WTC11 (cell line): Measurements from ENCODE around the gene MTG1. TPM values are rescaled to one million over a fixed set of nuclear protein-coding genes. Genes with fewer than 3 reads are reported as not detected.

Experiments used
- ATAC-seq: fragments of 200-7000 bp; cut with Tn5 transposase; 2 replicates; pipeline ENCODE4 v1.10.0; 2021; ENCODE audit warnings: mild to moderate bottlenecking, moderate library complexity
- CTCF ChIA-PET: fragments of 300-600 bp; sonication (Branson Sonifier 250); formaldehyde crosslinking; loops from one replicate; lab custom pipeline; 2021; ENCODE audit warnings: antibody characterized with exemption; lab: Charles Lee
- POLR2A ChIA-PET: fragments of 350-600 bp; sonication (Branson Sonifier 250); formaldehyde crosslinking; loops from one replicate; lab custom pipeline; 2021; ENCODE audit warnings: antibody characterized with exemption; lab: Charles Lee
- DNase-seq: peaks from one replicate; pipeline ENCODE4 v3.0.0; 2021; ENCODE audit warnings: low spot score
- H3K27ac Mint-ChIP-seq: 2 replicates; pipeline ENCODE4 v1.8.0; 2021; ENCODE audit warnings: mixed read lengths
- H3K27me3 Mint-ChIP-seq: 2 replicates; pipeline ENCODE4 v1.8.0; 2021; ENCODE audit warnings: low read depth, mild to moderate bottlenecking, moderate library complexity, mixed read lengths
- H3K36me3 Mint-ChIP-seq: 2 replicates; pipeline ENCODE4 v1.8.0; 2021; ENCODE audit warnings: mixed read lengths
- H3K4me1 Mint-ChIP-seq: 2 replicates; pipeline ENCODE4 v1.8.0; 2022; ENCODE audit warnings: mixed read lengths
- H3K4me3 Mint-ChIP-seq: 2 replicates; pipeline ENCODE4 v1.8.0; 2021; ENCODE audit warnings: mild to moderate bottlenecking, moderate library complexity, mixed read lengths
- H3K9me3 Mint-ChIP-seq: 2 replicates; pipeline ENCODE4 v1.8.0; 2021; ENCODE audit warnings: mixed read lengths
- ARID4B ChIP-seq: sonication (generic); formaldehyde crosslinking; IDR thresholded peaks from 2 replicates; pipeline ENCODE4 v1.8.0; 2023; ENCODE audit warnings: missing genetic modification reagents, mild to moderate bottlenecking, borderline replicate concordance
- E2F5 ChIP-seq: sonication (generic); formaldehyde crosslinking; IDR thresholded peaks from 2 replicates; pipeline ENCODE4 v1.8.1; 2022; ENCODE audit warnings: mild to moderate bottlenecking, moderate library complexity, missing genetic modification reagents
- EMX1 ChIP-seq: fragments of 250-450 bp; sonication (Bioruptor Pico); IDR thresholded peaks from 2 replicates; pipeline ENCODE4 v1.8.0; 2021; ENCODE audit warnings: mild to moderate bottlenecking
- GRHL2 ChIP-seq: fragments of 250-450 bp; sonication (Bioruptor Pico); IDR thresholded peaks from 2 replicates; pipeline ENCODE4 v1.8.0; 2022; ENCODE audit warnings: mild to moderate bottlenecking, moderate library complexity; ENCODE audit not compliant: insufficient replicate concordance, severe bottlenecking
- HMGA2 ChIP-seq: fragments of 250-450 bp; sonication (Bioruptor Pico); IDR thresholded peaks from 2 replicates; pipeline ENCODE4 v1.4.0; 2021; ENCODE audit warnings: mild to moderate bottlenecking, moderate library complexity
- HMGXB4 ChIP-seq: sonication (generic); formaldehyde crosslinking; IDR thresholded peaks from 2 replicates; pipeline ENCODE4 v1.8.1; 2023; ENCODE audit warnings: mild to moderate bottlenecking, moderate library complexity, missing genetic modification reagents
- IRF1 ChIP-seq: sonication (generic); formaldehyde crosslinking; IDR thresholded peaks from 2 replicates; pipeline ENCODE4 v1.8.0; 2023; ENCODE audit warnings: missing genetic modification reagents
- KAT7 ChIP-seq: sonication (generic); formaldehyde crosslinking; IDR thresholded peaks from 2 replicates; pipeline ENCODE4 v1.8.1; 2023; ENCODE audit warnings: missing genetic modification reagents, mild to moderate bottlenecking, borderline replicate concordance
- MAX ChIP-seq: sonication (generic); formaldehyde crosslinking; IDR thresholded peaks from 2 replicates; pipeline ENCODE4 v1.8.0; 2022; ENCODE audit warnings: mild to moderate bottlenecking, missing genetic modification reagents
- NR1H2 ChIP-seq: sonication (generic); formaldehyde crosslinking; IDR thresholded peaks from 2 replicates; pipeline ENCODE4 v1.9.0; 2021; ENCODE audit warnings: mild to moderate bottlenecking, moderate library complexity, missing genetic modification reagents
- RELA ChIP-seq: sonication (generic); formaldehyde crosslinking; IDR thresholded peaks from 2 replicates; pipeline ENCODE4 v1.8.1; 2022; ENCODE audit warnings: missing genetic modification reagents, mild to moderate bottlenecking, borderline replicate concordance
- RORB ChIP-seq: fragments of 250-450 bp; sonication (Bioruptor Pico); IDR thresholded peaks from 2 replicates; pipeline ENCODE4 v1.9.0; 2021; ENCODE audit warnings: mild to moderate bottlenecking
- STAT6 ChIP-seq: sonication (generic); formaldehyde crosslinking; conservative IDR thresholded peaks from 2 replicates; pipeline ENCODE4 v1.8.1; 2023; ENCODE audit warnings: mild to moderate bottlenecking, low read depth, missing genetic modification reagents, moderate library complexity
- TEAD4 ChIP-seq: sonication (generic); formaldehyde crosslinking; IDR thresholded peaks from 2 replicates; pipeline ENCODE4 v1.8.0; 2022; ENCODE audit warnings: mild to moderate bottlenecking, missing genetic modification reagents
- ZMAT4 ChIP-seq: fragments of 250-450 bp; sonication (Bioruptor Pico); IDR thresholded peaks from 2 replicates; pipeline ENCODE4 v1.9.0; 2021; ENCODE audit warnings: mild to moderate bottlenecking
- ZNF416 ChIP-seq: fragments of 250-450 bp; sonication (Bioruptor Pico); IDR thresholded peaks from 2 replicates; pipeline ENCODE4 v1.9.0; 2021; ENCODE audit warnings: mild to moderate bottlenecking, inconsistent platforms
- ZNF512 ChIP-seq: sonication (generic); formaldehyde crosslinking; IDR thresholded peaks from 2 replicates; pipeline ENCODE4 v1.8.1; 2022; ENCODE audit warnings: missing genetic modification reagents, borderline replicate concordance
- total RNA-seq: library from RNA; stranded (reverse); gene quantifications from 3 replicates; pipeline ENCODE4 v1.2.3, GENCODE V29; 2021

The MTG1 gene
- total RNA-seq, 1 experiment from 2014 or later: 63.0 TPM

- DNase-seq (no peak), ATAC-seq (no peak)
- Mint-ChIP-seq H3K9me3 (peaks cover 66% of the 10 kb centered on the region), H3K27ac (no peak overlapping the region), H3K36me3 (peaks cover 59% of the 10 kb centered on the region), H3K27me3 (peaks cover 24% of the 10 kb centered on the region), H3K4me3 (no peak overlapping the region)
- ChIA-PET POLR2A (no interaction called here), CTCF (no interaction called here)
- no peak for TF ChIP-seq TEAD4 (CRISPR knock-in tag)
- no peak for TF ChIP-seq MAX
- no peak for TF ChIP-seq NR1H2 (CRISPR knock-in tag)
- no peak for TF ChIP-seq HMGXB4 (CRISPR knock-in tag)
- TF ChIP-seq ZMAT4 (CRISPR knock-in tag): no peak
- no peak for TF ChIP-seq IRF1 (CRISPR knock-in tag)
- TF ChIP-seq ZNF416 (CRISPR knock-in tag): no peak
- no peak for TF ChIP-seq ZNF512 (CRISPR knock-in tag)
- no peak for TF ChIP-seq KAT7
- no peak for TF ChIP-seq RORB (CRISPR knock-in tag)
- TF ChIP-seq EMX1: no peak
- TF ChIP-seq E2F5 (CRISPR knock-in tag): no peak
- no peak for TF ChIP-seq STAT6 (CRISPR knock-in tag)
- no peak for TF ChIP-seq HMGA2 (CRISPR knock-in tag)
- TF ChIP-seq GRHL2: no peak
- TF ChIP-seq RELA (CRISPR knock-in tag): no peak
- no peak for TF ChIP-seq ARID4B
- TF ChIP-seq, all 79 proteins: peak for 0
- no peaks in the 10 kb centered on the region for H3K4me1 Mint-ChIP-seq
Measured at GRCh38 chr10:133442191-133442966, 48.4 kb downstream of the MTG1 start.
